K562 (cell line): ENCODE data around the gene LYPD4. TPM values are rescaled to one million over a fixed set of nuclear protein-coding genes. Genes with fewer than 3 reads are reported as not detected.
A peak's percentile ranks its signal among the peaks of the same experiment; 100 is the strongest.

Source experiments
- ATF7 ChIP-seq: fragments of 450-650 bp; IDR thresholded peaks from 2 replicates; pipeline ENCODE4 v1.7.1; 2014; ENCODE audit warnings: mild to moderate bottlenecking, moderate library complexity
- CBX2 ChIP-seq: fragments of 200-600 bp; sonication (generic); IDR thresholded peaks from one replicate; pipeline ENCODE4 v1.6.1; 2012; ENCODE audit warnings: mild to moderate bottlenecking, low read length, inconsistent platforms; ENCODE audit not compliant: insufficient read depth, poor library complexity, severe bottlenecking
- CHD4 ChIP-seq: fragments of 200-600 bp; sonication (generic); IDR thresholded peaks from 3 replicates; pipeline ENCODE4 v1.6.1; 2012; ENCODE audit warnings: low read depth, mild to moderate bottlenecking, mixed read lengths, low read length, inconsistent platforms; ENCODE audit not compliant: insufficient read depth, insufficient replicate concordance, poor library complexity, severe bottlenecking
- CREBBP ChIP-seq: IDR thresholded peaks from one replicate; pipeline ENCODE4 v1.6.1; 2012; ENCODE audit warnings: low read depth, mild to moderate bottlenecking, control low read depth, inconsistent platforms, low read length
- DEAF1 ChIP-seq: fragments of 450-650 bp; formaldehyde crosslinking; IDR thresholded peaks from 2 replicates; pipeline ENCODE4 v1.4.0; 2020; ENCODE audit warnings: mild to moderate bottlenecking, moderate library complexity
- E2F8 ChIP-seq: fragments of 450-650 bp; IDR thresholded peaks from 2 replicates; pipeline ENCODE4 v1.7.1; 2018; ENCODE audit warnings: mild to moderate bottlenecking, low read depth; ENCODE audit not compliant: partially characterized antibody
- GATAD2A ChIP-seq: fragments of 450-650 bp; IDR thresholded peaks from 2 replicates; pipeline ENCODE4 v1.6.1; 2017
- HDAC1 ChIP-seq, 2 experiments: fragments of 450-650 bp; IDR thresholded peaks; 2 replicates each; pipeline ENCODE4 v1.6.1; 2016 to 2017; ENCODE audit warnings: inconsistent platforms in 1 of 2, mild to moderate bottlenecking in 1 of 2, moderate library complexity in 1 of 2
- HES1 ChIP-seq: fragments of 450-650 bp; IDR thresholded peaks from 2 replicates; pipeline ENCODE4 v1.6.1; 2016; ENCODE audit warnings: low read depth, mild to moderate bottlenecking, moderate library complexity
- KAT2B ChIP-seq: IDR thresholded peaks from one replicate; pipeline ENCODE4 v1.6.1; 2012; ENCODE audit warnings: low read depth, mild to moderate bottlenecking, control low read depth, inconsistent platforms, low read length, moderate library complexity
- MXI1 ChIP-seq: IDR thresholded peaks from 2 replicates; pipeline ENCODE4 v1.6.1; 2011; ENCODE audit warnings: low read depth, mild to moderate bottlenecking, improper control_type of control experiment, low read length
- NCOR1 ChIP-seq: fragments of 450-650 bp; IDR thresholded peaks from 2 replicates; pipeline ENCODE4 v1.6.1; 2016; ENCODE audit warnings: mild to moderate bottlenecking, moderate library complexity
- RFX1 ChIP-seq: fragments of 450-650 bp; IDR thresholded peaks from 2 replicates; pipeline ENCODE4 v1.6.1; 2016; ENCODE audit warnings: mild to moderate bottlenecking, moderate library complexity
- USF2 ChIP-seq: sonication (generic); formaldehyde crosslinking; IDR thresholded peaks from 2 replicates; pipeline ENCODE4 v1.5.0; 2020; ENCODE audit warnings: missing genetic modification reagents
- VEZF1 ChIP-seq: fragments of 200-800 bp; sonication (Bioruptor generic); IDR thresholded peaks from 2 replicates; pipeline ENCODE4 v1.6.1; 2017; ENCODE audit warnings: missing genetic modification characterization, missing compliant biosample characterization
- ZBTB8A ChIP-seq: fragments of 450-650 bp; IDR thresholded peaks from 2 replicates; pipeline ENCODE4 v1.6.1; 2018; ENCODE audit warnings: mild to moderate bottlenecking, moderate library complexity; ENCODE audit not compliant: partially characterized antibody
- ZNF224 ChIP-seq: sonication (generic); formaldehyde crosslinking; IDR thresholded peaks from 2 replicates; pipeline ENCODE4 v1.8.0; 2022; ENCODE audit warnings: mild to moderate bottlenecking, missing genetic modification reagents
- ZNF398 ChIP-seq: fragments of 250-450 bp; sonication (Bioruptor Pico); IDR thresholded peaks from 2 replicates; pipeline ENCODE4 v1.8.0; 2021; ENCODE audit warnings: moderate library complexity, mild to moderate bottlenecking, inconsistent platforms
- ZSCAN29 ChIP-seq: fragments of 450-650 bp; IDR thresholded peaks from 2 replicates; pipeline ENCODE4 v1.6.1; 2017
- polyA plus RNA-seq, 8 experiments: library from polyadenylated mRNA; depleted of rRNA in 4 of 8; stranded (reverse) in 5 of 8; unstranded in 3 of 8; fragments of >200 nt; fragmentation: Nextera tagmentation in 2 of 8; fragmentation: Illumina TruSeq in 1 of 8; extraction: Ambion mirVana in 2 of 8; extraction: Trizol in 1 of 8; gene quantifications; 2 replicates each; pipeline versions ENCODE4 v1.2.1 to v1.2.3, GENCODE V29; 2011 to 2014; ENCODE audit warnings: inconsistent platforms in 1 of 8, missing spikeins in 1 of 8
- total RNA-seq, 7 experiments: library from RNA; depleted of rRNA in 6 of 7; stranded (reverse); fragments of >200 nt in 6 of 7; fragmentation: Illumina TruSeq in 2 of 7; extraction: Trizol in 2 of 7; gene quantifications; 2 replicates each; pipeline versions ENCODE4 v1.2.1 to v1.2.3, GENCODE V29; 2011 to 2021; ENCODE audit warnings: low replicate concordance in 1 of 7

The LYPD4 gene
- total and polyA plus RNA-seq, 9 of the 15 experiments (the other 6 are each of a cell fraction or from before 2014, with no cell fraction given): 0.11 TPM; not detected in 8

- TF ChIP-seq VEZF1 (CRISPR knock-in tag) (peak; percentile 56; the same call in 1 of the 2 replicates), E2F8 (no peak), ATF7 (no peak), USF2 (CRISPR knock-in tag) (no peak), RFX1 (no peak), CBX2 (no peak), ZNF398 (no peak), HDAC1 (IDR thresholded peaks at IDR 0.05) (peak; percentile 19 to 68; a peak in 2 of 4 replicates), HES1 (no peak; the same call in 1 of the 2 replicates), ZBTB8A (no peak), ZNF224 (CRISPR knock-in tag) (no peak), CREBBP (no peak), DEAF1 (no peak), GATAD2A (0 out of 2 replicates have a peak, but pooled peaks have one; percentile 49), NCOR1 (peak; percentile 40; the same call in 1 of the 2 replicates), KAT2B (no peak), MXI1 (no peak), ZSCAN29 (no peak), CHD4 (no peak)
Measured at GRCh38 chr19:41843371-41843770, 1.1 kb downstream of the LYPD4 start (continued).
